ENCODE results near the gene FAM180A. TPM values are rescaled to one million over a fixed set of nuclear protein-coding genes. Genes with fewer than 3 reads are reported as not detected.

FAM180A gene
- polyA plus RNA-seq, 1 donor (not counting 4 experiments of a cell fraction or from before 2014, with no cell fraction given): 0.73 TPM

DNA sequence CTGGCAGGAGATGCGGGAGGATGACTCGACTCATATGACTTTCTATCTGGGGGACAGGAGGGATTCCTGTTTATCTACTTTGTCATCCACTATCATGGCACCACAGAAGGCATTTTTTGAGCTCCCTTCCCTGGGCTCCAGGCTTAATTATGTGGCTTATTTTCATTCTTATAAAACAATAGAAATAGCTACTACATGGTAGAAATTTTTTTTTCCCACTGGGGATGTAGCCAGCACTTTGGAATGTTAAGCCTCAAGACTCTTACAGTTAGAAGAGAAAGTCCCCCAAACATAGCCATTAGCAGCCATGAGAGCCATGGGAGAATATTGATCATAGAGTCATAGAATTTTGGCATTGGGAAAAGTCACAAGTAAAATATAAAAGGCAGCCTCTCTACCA, 14.6 kb upstream of the FAM180A start:
- dilution Hi-C loops (cut with MboI; ENCODE audit: extremely low pct_ligation_motif_present, low sequenced_read_pairs): no loop called here
- TF ChIP-seq CTCF (optimal IDR thresholded peaks at IDR 0.05 in 1 of 3, IDR thresholded peaks at IDR 0.05 in 1 of 3, conservative IDR thresholded peaks at IDR 0.05 in 1 of 3; ENCODE audit: extremely low read depth in 1 of 3, insufficient read depth in 2 of 3, low read length in 3 of 3): no peak
- TF ChIP-seq EZH2 (IDR thresholded peaks at IDR 0.05; ENCODE audit: low read length): no peak
- H3K9me1 ChIP-seq (ENCODE audit: control insufficient read depth, extremely low read depth, insufficient read depth, low read length): no peaks in the 10 kb centered on the region
- no peak overlapping the region for H3K4me2 ChIP-seq (ENCODE audit: control insufficient read depth, extremely low read depth, insufficient read depth, low read depth, low read length)
- no peak overlapping the region for H2AFZ ChIP-seq (ENCODE audit: control insufficient read depth, low read length)
- H3K36me3 ChIP-seq (ENCODE audit: control insufficient read depth in 2 of 2, extremely low read depth in 1 of 2, insufficient read depth in 2 of 2, low read length in 2 of 2): no peaks in the 10 kb centered on the region
- no peaks in the 10 kb centered on the region for H3K27me3 ChIP-seq (ENCODE audit: control insufficient read depth, extremely low read depth, insufficient read depth, low read length)
- no peak for DNase-seq (ENCODE audit: low read depth, low spot score)
- H3K79me2 ChIP-seq (ENCODE audit: control insufficient read depth, insufficient read depth, low read length): no peaks in the 10 kb centered on the region
- H4K20me1 ChIP-seq (ENCODE audit: control insufficient read depth, extremely low read depth, insufficient read depth, low read length): no peaks in the 10 kb centered on the region
- H3K27ac ChIP-seq (ENCODE audit: control insufficient read depth, insufficient read depth, low read length): no peak overlapping the region
- H3K9me3 ChIP-seq (ENCODE audit: control insufficient read depth, low read depth, low read length): no peaks in the 10 kb centered on the region
- peaks cover 17% of the 10 kb centered on the region for H3K4me1 ChIP-seq (ENCODE audit: control insufficient read depth, extremely low read depth, insufficient read depth, low read length)
- H3K4me3 ChIP-seq (ENCODE audit: control insufficient read depth in 2 of 3, extremely low read depth in 1 of 3, insufficient read depth in 2 of 3, low read depth in 1 of 3, low read length in 3 of 3): no peak overlapping the region
- H3K9ac ChIP-seq (ENCODE audit: control insufficient read depth, extremely low read depth, insufficient read depth, low read length): no peak overlapping the region
- FAIRE-seq: no peak

- TF ChIP-seq EZH2 (IDR thresholded peaks at IDR 0.05; ENCODE audit: low read length): no peak
- TF ChIP-seq CTCF (optimal IDR thresholded peaks at IDR 0.05 in 1 of 3, IDR thresholded peaks at IDR 0.05 in 1 of 3, conservative IDR thresholded peaks at IDR 0.05 in 1 of 3; ENCODE audit: extremely low read depth in 1 of 3, insufficient read depth in 2 of 3, low read length in 3 of 3): no peak
- H3K9ac ChIP-seq (ENCODE audit: control insufficient read depth, extremely low read depth, insufficient read depth, low read length): no peak overlapping the region
- no peaks in the 10 kb centered on the region for H4K20me1 ChIP-seq (ENCODE audit: control insufficient read depth, extremely low read depth, insufficient read depth, low read length)
- no peaks in the 10 kb centered on the region for H3K36me3 ChIP-seq (ENCODE audit: control insufficient read depth in 2 of 2, extremely low read depth in 1 of 2, insufficient read depth in 2 of 2, low read length in 2 of 2)
- FAIRE-seq: no peak
- H2AFZ ChIP-seq (ENCODE audit: control insufficient read depth, low read length): peak overlapping the region; percentile 94
- no peaks in the 10 kb centered on the region for H3K9me1 ChIP-seq (ENCODE audit: control insufficient read depth, extremely low read depth, insufficient read depth, low read length)
- peak overlapping the region; percentile 51 for H3K4me2 ChIP-seq (ENCODE audit: control insufficient read depth, extremely low read depth, insufficient read depth, low read depth, low read length)
- dilution Hi-C loops (cut with MboI; ENCODE audit: extremely low pct_ligation_motif_present, low sequenced_read_pairs): no loop called here
- H3K4me3 ChIP-seq (ENCODE audit: control insufficient read depth in 2 of 3, extremely low read depth in 1 of 3, insufficient read depth in 2 of 3, low read depth in 1 of 3, low read length in 3 of 3): no peak overlapping the region
- H3K27me3 ChIP-seq (ENCODE audit: control insufficient read depth, extremely low read depth, insufficient read depth, low read length): no peaks in the 10 kb centered on the region
- peak overlapping the region; percentile 11 for H3K27ac ChIP-seq (ENCODE audit: control insufficient read depth, insufficient read depth, low read length)
- no peaks in the 10 kb centered on the region for H3K79me2 ChIP-seq (ENCODE audit: control insufficient read depth, insufficient read depth, low read length)
- no peak for DNase-seq (ENCODE audit: low read depth, low spot score)
- peaks cover 24% of the 10 kb centered on the region for H3K4me1 ChIP-seq (ENCODE audit: control insufficient read depth, extremely low read depth, insufficient read depth, low read length)
- no peaks in the 10 kb centered on the region for H3K9me3 ChIP-seq (ENCODE audit: control insufficient read depth, low read depth, low read length)
Observed at GRCh38 chr7:135761751-135762488, 13.3 kb upstream of the FAM180A start.

All from keratinocyte (primary cell).